Measurements from ENCODE around the gene AP5Z1.

GRCh38 chr7:4791101-4791737, 15.8 kb downstream of the AP5Z1 start:
- TF ChIP-seq CTCF (conservative IDR thresholded peaks at IDR 0.05; ENCODE audit: low read depth, low read length): no peak
- TF ChIP-seq EZH2 (IDR thresholded peaks at IDR 0.05; ENCODE audit: borderline replicate concordance, low read depth, low read length, poor library complexity, severe bottlenecking): no peak
